GM19468 (cell line): ENCODE results near the gene SNAI1.
"Not testable (repeated sequence)": the region's sequence is repeated elsewhere in the genome, so short reads cannot be mapped to it uniquely, and the experiment has no call there.

Experiments
- ATAC-seq: cut with Tn5 transposase; IDR thresholded peaks from one replicate; pipeline ENCODE4 v1.9.1; 2021; ENCODE audit warnings: mild to moderate bottlenecking, moderate library complexity, moderate number of reproducible peaks; ENCODE audit not compliant: unreplicated experiment; ENCODE audit errors: extremely low read depth

Gene SNAI1

GRCh38 chr20:49982346-49983122 is at the start of gene SNAI1:
TSS of gene SNAI1 (plus strand) at chr20:49982980. CDS start at chr20:49983060, 80 bp downstream.
- ATAC-seq = peak; percentile 77

GRCh38 chr20:49935746-49936152 is 47.0 kb upstream of the SNAI1 start:
- ATAC-seq = no peak

GRCh38 chr20:49936153-49937026 is 46.4 kb upstream of the SNAI1 start, which contains the start of gene RNF114:
TSS of gene RNF114 (plus strand) at chr20:49936397. CDS start at chr20:49936413, 16 bp downstream.
- ATAC-seq = no peak

GRCh38 chr20:49937027-49937929 is 45.5 kb upstream of the SNAI1 start:
- no peak for ATAC-seq

- no peak for ATAC-seq
These were observed 44.3 kb upstream of the SNAI1 start for GRCh38 chr20:49938173-49939163.

GRCh38 chr20:49941456-49941855 is 41.3 kb upstream of the SNAI1 start:
- no peak for ATAC-seq

- ATAC-seq = no peak
These were observed 40.5 kb upstream of the SNAI1 start for GRCh38 chr20:49942303-49942702.

GRCh38 chr20:49942942-49943341 is 39.8 kb upstream of the SNAI1 start:
- ATAC-seq = no peak

- ATAC-seq = no peak
These were observed 37.5 kb upstream of the SNAI1 start for GRCh38 chr20:49945306-49945700.

GRCh38 chr20:49945701-49946477 is 36.9 kb upstream of the SNAI1 start:
- no peak for ATAC-seq

GRCh38 chr20:49948178-49948577 is 34.6 kb upstream of the SNAI1 start:
- no peak for ATAC-seq

GRCh38 chr20:49948809-49949507 is 33.8 kb upstream of the SNAI1 start:
- no peak for ATAC-seq

GRCh38 chr20:49951151-49951550 is 31.6 kb upstream of the SNAI1 start:
- no peak for ATAC-seq

GRCh38 chr20:49955167-49955566 is 27.6 kb upstream of the SNAI1 start:
- no peak for ATAC-seq

GRCh38 chr20:49955830-49956396 is 26.9 kb upstream of the SNAI1 start:
- ATAC-seq = not testable (repeated sequence)

GRCh38 chr20:49956689-49957088 is 26.1 kb upstream of the SNAI1 start:
- ATAC-seq = no peak
